Posterior cingulate gyrus (tissue), 11 donors: Measurements from ENCODE around the gene IRX2.

Experiments
- DNase-seq, 10 donors: peaks; one replicate each; pipeline versions ENCODE4 v3.0.0 to v3.0.0-alpha.2; 2020 to 2021; ENCODE audit warnings: mixed read lengths in 3 of 10
- intact Hi-C: fragments of 100-400 bp; cut with DNase I; formaldehyde crosslinking; loops from one replicate; pipeline ENCODE4 v1.15.1; 2023

Gene IRX2

DNA sequence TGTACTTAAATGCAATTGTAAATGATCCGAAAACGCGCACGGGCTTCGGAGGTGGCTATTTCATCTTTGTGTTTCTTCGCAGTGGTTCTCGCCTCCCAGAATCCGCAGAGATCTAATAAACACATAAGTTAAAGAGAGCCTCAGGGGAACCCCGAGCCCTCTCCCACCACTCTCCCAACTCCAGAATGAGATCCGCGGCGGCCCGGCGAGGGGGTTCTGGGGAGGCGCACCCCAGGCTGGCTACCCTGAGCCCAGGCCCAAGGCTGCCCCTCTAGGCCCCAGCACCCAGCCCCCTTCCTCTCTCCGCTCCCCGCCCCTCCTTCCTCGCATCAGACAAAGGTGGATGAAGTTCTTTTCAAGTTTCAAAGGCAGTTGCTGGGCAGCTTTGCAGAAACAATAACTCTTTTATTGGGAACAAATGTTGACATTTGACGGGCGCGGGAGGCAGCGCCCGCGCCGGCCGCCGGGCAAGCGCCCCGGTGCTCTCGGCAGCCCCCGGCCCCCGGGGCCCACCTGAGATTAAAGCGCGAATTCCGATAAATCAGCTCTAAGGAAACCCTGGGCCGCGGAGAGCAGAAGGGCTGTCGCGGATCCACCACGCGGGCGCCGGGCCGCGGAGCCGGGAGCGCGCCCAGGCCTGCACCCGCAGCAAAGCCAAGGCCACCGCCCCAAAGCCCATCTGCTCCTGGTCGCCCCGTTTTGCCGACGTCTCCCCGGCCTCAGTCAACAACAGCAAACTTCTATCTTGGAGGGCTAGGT is 8.4 kb downstream of the IRX2 start:
- no peak for DNase-seq
- intact Hi-C loops = no loop called here

DNA sequence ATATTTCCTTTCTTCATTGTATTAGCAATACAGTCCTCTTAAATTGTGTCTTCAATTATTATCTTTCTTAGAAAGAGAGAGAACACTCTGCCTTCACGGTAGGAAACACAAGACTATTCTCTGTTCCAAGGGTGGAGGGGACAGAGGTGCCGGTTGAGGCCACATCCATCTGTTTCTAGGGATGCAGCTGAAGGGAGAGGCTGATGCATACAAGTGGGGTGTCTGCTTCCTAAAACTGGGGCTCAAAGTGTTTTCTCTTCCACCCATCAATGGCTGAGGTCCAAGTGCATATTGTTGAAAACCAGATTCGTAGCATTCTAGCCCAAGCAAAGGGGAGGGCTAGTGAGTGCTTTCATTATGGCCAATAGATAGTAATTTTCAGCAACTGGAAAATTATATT is 9.5 kb downstream of the IRX2 start:
- no peak for DNase-seq
- intact Hi-C loops = no loop called here

DNA sequence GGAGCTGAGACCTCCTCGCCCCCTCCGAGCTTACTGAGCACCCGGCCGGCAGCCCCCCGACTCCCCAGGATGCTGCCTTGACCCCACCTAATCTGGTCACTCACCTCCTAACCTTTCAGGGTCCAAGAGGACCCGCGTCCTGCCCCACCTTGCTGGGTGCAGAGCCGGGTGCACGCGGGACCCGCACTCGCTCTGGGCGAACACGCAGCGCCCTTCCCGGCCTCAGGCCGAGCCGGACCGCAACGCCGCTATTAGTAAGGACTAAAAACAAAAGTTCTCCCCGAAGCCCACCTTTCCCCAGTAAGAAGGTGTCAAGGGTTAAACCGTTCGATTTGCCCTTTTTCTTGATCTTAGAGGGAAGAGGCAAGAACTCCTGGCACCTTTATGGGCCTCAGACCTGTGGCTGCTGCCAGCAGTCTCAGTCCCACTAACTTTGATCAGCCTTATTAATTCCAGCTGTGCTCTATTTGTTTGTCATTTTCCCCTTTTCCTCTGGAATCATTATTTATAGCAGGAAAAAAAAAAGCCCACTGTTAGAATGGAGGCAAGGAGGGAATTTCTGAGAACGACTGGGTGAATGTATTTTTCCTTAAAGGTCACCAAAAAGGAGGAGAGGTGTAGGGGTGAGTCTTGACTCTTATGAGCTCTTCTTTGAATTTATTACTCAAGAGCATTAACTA is 10.5 kb downstream of the IRX2 start:
- no peak for DNase-seq
- intact Hi-C loops = no loop called here

DNA sequence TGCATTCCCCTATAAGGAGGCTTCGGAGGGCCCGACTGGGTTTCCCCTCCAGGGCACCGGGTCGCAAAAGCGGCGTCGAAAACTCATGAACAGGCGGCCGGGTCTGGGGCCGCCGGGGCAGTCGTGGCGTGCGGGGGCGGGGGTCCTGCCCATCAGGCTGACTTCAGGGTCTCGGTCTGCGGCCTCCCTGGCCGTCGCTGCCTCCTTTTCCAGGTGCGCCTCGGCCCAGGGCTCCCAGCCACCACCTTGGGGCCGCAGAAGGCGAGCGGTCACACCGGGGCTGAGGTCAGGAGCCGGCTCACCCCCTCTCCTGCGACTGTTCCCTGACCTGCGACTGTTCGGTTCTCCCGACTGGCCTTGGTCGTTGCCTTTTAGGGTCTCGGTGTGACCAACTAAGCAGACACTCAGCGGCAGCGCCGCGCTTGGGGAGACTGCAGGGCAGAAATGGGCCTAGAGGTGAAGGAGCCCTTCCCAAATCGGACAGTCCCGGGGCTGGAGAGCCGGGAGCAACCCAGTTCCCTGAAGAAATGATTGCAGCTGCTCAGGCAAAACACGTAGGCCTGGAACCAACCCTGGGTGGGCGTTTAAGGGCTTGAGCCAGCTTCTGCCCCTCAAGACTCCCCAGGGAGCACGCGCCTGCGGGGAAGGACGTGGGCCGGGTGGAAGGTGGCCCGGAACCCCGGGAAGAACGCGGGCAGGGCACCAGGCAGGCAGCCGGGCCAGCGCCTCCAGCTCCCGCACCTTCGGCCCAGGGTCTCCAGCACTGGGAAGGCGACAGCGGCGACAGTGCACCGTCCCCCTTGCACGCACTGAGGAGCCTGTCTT is 11.2 kb downstream of the IRX2 start:
- DNase-seq = peak in 1 of 10 donors; percentile 69
- intact Hi-C loops = no loop called here

DNA sequence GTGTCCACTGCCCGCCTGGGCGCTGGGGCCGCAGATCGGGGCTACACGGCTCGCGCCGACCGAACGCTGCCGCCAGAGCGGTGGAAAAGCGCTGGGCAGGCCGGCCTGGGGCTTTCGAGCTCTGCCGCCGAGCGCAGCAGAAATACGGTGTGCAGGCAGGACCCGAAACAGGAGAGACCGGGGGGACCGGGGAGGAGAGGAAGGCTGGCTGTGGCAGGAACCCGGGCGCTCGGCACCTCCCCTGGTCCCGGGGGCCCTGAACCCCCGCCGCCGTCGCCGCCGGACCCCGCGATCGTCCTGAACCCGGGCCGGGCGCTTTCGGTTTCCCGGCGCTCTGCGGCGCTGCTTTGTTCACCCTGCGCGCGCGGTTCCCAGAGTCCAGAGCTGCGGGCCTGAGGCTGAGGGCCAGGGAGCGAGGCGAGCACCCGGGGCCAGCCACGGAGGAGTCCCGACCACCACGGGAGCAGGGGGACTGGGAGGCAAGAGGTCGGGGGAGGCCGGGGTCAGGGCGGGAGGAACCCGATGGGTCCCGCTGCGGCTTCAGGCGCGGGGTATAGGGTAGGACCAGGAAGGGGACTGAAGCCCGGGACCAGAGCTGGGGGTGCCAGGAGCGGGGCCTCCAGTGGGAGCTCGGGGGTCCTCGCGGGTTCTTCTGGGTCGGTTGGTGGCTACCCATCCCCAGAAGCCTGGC is 12.0 kb downstream of the IRX2 start:
- intact Hi-C loops = no loop called here
- no peak for DNase-seq

DNA sequence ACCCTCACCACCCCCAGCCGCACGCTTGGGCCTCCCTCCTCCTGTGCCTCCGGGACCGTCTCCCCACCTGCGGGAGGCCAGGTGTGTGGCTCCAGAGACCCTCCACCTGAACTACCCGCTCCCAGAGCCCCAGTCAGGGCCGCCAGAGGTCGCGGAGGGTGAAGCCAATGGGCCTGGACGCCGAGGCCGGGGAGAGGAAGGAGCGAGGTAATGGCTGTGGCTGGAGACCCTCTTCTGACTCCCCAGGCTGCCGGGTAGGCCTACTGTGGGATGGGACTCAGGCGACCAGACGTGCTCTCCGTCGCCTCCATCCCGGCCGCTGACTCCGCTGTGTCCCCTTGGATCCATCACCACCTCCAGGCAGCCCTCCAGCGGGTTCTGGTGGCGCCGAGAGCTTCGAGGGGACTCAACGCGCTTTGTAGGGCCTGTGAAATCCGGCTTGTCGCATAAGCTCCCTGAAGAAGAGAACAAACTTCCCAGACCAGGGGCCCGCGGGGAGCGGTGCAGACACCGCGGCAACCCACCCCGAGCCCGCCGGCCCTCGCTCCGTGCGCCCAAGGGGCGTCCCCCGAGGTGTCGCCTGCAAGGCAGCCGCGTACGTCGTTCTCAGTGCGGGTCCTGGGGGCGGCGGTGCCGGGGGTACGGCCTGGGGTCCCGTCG is 12.6 kb downstream of the IRX2 start:
- no peak for DNase-seq
- intact Hi-C loops = no loop called here

DNA sequence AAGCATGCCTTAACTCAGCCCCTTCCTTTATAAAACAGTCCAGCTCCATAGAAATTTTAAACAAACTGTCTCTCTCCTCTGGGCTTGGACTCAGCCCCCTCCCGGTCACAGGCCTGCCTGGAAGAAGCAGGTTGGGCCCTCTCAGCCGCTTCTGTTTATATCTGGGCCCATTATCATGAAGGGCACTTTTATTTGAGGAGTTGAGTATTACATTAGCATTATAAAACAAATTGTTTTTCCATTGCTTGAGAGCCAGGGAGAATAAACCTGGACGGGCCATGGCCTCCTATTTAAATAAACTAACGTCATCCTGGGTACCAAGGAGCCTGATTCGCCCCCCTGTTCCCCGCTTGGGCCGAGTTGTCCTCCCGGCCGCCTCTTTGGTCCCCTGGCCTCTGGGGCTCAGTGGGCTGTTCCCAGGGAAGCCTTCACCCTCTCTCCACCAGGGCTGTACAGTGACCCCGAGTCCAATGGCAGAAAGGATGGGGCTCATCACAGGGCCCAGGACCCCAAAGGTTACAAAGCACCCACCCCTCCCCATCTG is 13.2 kb downstream of the IRX2 start:
- intact Hi-C loops = no loop called here
- DNase-seq = no peak

DNA sequence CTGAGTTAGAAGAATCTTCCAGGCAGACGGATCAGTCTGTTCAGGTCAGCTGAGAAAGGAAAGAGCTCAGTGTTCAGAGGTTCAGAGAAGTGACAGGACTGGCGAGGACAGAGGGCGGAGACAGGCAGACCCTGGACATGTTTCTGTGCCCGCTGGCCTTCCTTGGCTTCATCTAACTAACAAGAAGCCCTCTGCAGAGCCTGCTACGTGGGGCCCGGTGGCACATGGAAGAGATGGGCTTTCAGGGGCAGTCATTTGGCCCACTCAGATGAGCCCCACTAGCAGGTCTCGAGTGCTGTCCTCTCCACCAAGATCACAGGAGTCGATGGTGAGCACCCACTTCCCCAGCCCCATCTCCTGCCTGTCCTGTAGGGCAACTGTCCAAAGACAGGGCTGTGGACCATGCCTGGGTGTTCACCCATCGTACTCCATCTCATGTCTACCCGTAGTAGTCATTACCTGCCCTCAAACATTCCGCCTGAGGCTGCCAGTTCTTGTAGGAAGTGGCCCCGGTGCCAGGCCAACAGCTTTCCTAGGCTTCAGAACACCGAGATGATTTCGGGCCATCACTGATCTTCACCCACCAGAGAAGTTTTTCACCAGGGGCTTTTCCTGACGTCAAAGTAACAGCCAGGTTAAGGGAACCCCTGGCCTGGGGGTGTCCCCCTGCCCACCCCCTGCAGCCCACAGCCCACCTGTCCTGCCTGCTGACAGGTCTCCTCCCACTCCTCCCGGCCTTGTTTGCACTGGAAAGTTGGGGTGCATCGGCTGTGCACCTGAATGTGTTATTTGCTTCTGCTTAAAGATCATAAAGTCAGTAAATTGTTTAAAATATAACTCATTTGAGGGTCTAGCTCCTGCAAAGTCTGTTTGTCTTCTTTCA is 14.0 kb downstream of the IRX2 start:
- intact Hi-C loops = no loop called here
- DNase-seq = no peak

DNA sequence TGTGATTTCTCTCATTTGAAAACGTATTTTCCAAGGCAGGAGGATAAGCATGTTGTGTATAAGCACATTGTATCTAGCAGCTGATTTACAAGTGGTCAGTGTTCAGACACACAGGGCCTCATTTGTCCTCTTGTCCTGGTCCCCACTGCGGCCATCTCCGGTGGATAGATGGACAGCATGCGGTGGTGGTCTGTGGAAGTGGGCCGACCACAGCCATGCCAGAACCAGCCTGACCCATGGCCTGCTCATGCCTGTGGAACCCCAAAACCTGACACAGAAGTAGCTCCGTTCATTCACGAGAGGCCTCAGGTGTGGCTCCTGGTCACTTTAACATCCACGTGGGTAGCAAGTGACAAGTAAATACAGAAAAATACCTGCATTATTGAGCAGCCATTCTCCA is 14.6 kb downstream of the IRX2 start:
- intact Hi-C loops = no loop called here
- no peak for DNase-seq

DNA sequence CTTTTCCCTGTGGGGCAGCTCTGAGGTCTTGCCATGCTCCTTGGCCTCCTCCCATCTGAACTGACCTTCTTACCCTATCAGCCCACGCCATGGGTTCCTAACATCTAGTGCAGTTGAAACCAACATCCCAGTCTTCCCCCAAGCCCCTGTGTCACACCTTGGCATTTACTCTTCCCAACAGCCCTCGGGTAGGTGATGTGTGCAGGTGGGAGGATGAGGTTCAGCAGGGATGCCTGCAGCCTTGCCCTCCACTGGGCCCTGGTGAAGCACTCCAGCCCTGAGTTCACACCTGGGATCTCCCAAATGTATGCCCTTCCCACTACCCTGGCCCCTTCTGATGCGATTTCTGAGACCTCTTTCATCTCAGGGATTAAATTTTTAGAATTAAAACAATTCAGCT is 15.5 kb downstream of the IRX2 start:
- intact Hi-C loops = no loop called here
- DNase-seq = peak in 1 of 10 donors; percentile 39

DNA sequence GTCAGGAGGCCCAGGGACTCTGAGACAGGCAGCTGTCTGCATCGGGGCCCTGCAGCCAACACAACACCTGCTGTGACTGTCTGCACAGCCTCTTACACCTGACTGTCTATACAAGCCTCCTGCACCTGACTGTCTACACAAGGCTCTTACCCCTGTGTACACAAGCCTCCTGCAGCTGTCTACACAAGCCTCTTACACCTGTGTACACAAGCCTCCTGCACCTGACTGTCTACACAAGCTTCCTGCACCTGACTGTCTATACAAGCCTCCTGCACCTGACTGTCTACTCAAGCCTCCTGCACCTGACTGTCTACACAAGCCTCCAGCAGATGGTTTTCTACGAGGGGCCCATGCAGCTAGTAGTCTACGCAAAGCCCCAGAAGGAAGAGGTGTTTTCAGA is 18.6 kb downstream of the IRX2 start:
- peak in 1 of 10 donors; percentile 36 for DNase-seq
- intact Hi-C loops = no loop called here

DNA sequence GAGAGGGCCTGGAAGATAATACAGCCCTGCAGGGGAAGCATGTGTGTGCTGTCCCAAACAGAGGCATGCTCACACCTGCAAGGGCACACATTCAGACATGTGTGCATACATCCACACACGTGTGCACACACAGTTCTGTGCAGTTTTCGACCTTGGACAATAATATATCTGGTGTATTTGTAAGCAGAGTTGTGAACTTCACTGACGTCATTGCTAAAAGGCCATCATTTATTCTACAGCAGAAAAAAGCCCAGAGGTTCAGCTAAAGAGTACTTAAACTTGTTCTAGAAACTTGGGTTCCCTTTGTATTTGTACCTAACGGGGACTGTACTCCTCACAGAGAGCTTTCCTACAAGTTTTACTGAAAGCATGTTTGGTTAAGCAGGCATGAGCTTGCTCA is 19.5 kb downstream of the IRX2 start:
- intact Hi-C loops = no loop called here
- DNase-seq = peak in 1 of 10 donors; percentile 29

DNA sequence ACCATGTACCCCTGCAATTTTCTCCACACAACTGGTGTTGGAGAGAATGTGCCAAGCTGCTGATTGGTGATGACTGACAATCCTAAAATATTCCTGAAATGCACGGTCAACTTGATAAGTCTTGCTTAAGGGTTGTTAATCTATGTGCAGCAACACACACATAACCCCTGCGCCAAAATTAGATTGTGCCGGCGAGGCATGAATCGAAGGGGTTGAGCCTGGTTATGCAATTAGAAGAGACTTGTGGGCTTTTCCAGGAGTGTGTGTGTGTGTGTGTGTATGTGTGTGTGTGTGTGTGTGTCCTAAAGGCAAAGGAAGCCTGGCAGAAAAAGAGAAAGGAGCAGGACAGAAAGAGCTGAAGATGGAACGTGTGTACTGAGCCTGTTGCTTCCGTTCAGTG is 22.3 kb downstream of the IRX2 start:
- intact Hi-C loops = no loop called here
- DNase-seq = peak in 1 of 10 donors; percentile 7

DNA sequence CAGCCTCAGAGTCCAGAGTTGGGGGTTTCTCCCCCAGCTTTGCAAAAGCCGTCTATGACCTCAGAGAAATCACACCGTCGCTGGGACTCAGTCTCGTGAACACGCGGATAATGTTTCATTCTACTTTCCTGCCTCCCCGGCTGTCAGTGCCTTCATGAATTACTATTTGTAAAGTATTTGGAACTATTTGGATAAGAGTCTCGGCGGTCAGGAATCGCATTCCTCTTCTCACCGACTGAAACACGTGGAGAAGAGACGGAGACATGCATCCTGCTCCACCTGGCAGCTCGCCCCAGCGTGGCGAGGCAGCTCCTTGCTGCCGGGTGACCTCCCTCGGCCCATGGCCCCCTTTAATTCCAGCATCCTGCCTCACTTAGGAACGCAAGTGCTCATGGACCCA is 23.9 kb downstream of the IRX2 start:
- DNase-seq = peak in 1 of 10 donors; percentile 73
- intact Hi-C loops = no loop called here

DNA sequence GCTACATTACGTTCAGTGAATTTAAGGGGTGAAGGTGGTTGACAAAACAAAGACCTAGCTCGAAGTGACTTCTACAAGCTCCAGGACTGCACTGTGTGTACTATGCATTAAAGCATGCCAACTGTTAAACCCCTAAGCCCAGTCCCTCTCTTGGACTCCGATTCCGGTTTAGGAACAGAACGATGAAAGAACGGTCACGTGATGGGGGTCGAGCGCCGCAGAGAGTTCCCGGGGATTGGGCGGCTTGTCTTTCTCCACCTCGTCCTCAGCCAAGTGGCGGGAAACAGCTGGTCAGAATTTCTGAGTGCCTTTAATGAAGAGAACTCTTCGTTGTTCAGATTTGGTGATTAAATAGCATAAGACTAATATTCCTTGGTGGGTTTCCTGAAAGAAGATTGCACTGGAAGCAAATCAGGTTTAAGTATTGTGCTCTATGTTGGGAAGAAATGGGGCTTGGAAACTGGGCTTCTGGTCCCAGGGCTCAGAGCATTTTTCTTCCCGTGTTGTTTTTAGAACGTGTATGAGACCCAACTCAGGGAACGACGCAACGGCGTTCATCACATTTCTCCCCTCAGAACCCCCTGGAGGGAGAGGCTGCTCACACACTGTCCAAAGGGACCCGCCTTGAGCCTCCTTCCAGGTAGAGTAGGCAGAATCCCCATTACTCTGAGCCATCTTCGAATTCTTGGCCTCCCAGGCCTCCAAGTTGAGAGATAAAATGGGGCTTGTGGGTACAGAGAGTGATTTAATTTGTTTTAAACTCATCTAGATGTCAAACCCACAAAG is 25.3 kb downstream of the IRX2 start:
- intact Hi-C loops = no loop called here
- peak in 1 of 10 donors; percentile 65 for DNase-seq

DNA sequence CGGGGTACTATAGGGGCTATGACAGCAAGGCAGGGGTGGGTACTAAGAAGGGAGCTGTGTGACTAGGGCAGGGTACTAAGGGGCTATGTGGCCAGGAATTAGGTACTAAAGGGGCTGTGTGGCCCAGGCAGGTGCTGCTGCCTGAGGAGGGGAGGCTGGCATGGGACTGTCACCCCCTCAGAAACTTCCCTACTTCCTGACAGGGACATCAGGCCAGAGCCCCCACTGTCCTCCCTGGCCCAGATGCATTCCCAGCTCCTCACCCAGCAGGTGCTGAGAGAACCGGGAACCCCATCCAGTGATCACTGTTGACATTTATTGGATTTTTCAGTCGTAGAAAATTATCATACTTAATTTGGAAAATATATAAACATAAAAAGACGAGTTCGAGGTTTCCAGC is 26.6 kb downstream of the IRX2 start:
- peak in 1 of 10 donors; percentile 29 for DNase-seq
- intact Hi-C loops = no loop called here

DNA sequence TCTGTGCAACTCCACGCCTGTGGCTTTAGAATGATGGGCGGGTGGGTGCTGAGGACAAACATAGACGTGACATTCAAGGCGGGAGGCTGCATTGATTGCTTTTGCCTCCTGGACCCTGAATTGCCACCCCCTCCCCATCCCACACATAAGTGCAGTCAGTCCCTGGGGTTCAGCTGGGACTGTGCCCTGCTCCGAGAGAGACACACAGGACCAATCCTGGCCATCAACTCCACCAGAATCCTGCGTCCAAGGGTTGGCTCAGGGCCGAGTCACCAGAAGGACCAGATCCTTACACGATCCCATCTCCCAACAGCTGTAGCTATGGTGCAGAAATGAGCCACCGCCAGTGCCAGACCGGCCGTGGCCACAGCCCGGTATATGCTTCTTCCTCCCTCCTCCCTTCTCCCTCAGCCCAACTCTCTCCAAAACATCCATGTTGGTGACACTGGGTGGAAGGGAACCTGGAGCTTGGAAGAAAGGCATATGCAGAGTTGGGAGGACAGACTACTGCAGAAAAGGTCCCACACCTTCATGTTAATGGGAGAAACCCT is 27.4 kb downstream of the IRX2 start:
- intact Hi-C loops = no loop called here
- DNase-seq = peak in 1 of 10 donors; percentile 57

DNA sequence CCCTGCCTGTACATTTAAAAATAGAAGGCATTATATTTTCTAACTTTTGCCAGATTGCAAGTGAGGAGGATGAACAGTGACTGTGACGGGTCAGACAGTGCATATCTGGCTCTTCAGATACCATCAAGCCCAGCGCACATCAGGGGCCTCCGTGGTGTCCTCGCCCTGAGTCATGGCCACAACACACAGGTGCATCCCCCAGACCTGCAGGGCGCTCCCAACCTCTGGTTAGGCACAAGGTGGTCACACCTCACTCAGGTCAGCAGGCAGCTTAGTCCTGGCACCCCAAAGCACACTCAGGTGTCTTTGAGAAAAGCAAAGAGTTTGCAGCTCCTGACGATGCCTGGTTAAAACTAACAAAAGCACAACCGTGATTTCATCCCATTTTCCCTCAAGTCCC is 28.6 kb downstream of the IRX2 start:
- intact Hi-C loops = no loop called here
- DNase-seq = peak in 1 of 10 donors; percentile 55
